Stomach (tissue), 9 donors: ENCODE measurements around the gene LLCFC1. TPM values are rescaled to one million over a fixed set of nuclear protein-coding genes. Genes with fewer than 3 reads are reported as not detected.
A peak's percentile ranks its signal among the peaks of the same experiment; 100 is the strongest.

Source experiments
- DNase-seq, 2 donors: peaks; one replicate each; pipeline versions ENCODE4 v3.0.0 to v3.0.0-alpha.2; 2013 to 2019
- H3K27ac ChIP-seq, 5 donors: fragments of 200-600 bp in 4 of 5; sonication (generic) in 4 of 5; one replicate each; pipeline ENCODE4 v1.5.1; 2013 to 2019; ENCODE audit warnings: mild to moderate bottlenecking in 1 of 5, moderate library complexity in 1 of 5
- H3K27me3 ChIP-seq, 3 donors: fragments of 200-600 bp; sonication (generic); one replicate each; pipeline ENCODE4 v1.5.1; 2017 to 2019; ENCODE audit warnings: mixed run types in 1 of 3
- H3K36me3 ChIP-seq, 4 donors: fragments of 200-600 bp; sonication (generic); 1 replicate in 3 of 4; 2 replicates in 1 of 4; pipeline ENCODE4 v1.5.1; 2016 to 2019
- H3K4me1 ChIP-seq, 4 donors: fragments of 200-600 bp; sonication (generic); one replicate each; pipeline ENCODE4 v1.5.1; 2016 to 2019
- H3K4me3 ChIP-seq, 4 donors: fragments of 200-600 bp; sonication (generic) in 3 of 4; one replicate each; pipeline ENCODE4 v1.5.1; 2016 to 2019; ENCODE audit warnings: mild to moderate bottlenecking in 1 of 4
- H3K9me3 ChIP-seq, 4 donors: fragments of 200-600 bp; sonication (generic); one replicate each; pipeline ENCODE4 v1.5.1; 2016 to 2019
- CTCF ChIP-seq, 7 experiments: fragments of 450-650 bp in 4 of 7; fragments of 200-600 bp in 3 of 7; sonication (generic) in 3 of 7; IDR thresholded peaks; one replicate each; pipeline ENCODE4 v1.5.1; 2016 to 2019; ENCODE audit warnings: antibody characterized with exemption in 7 of 7, control low read depth in 2 of 7, mild to moderate bottlenecking in 1 of 7
- EP300 ChIP-seq: sonication (generic); formaldehyde crosslinking; IDR thresholded peaks from one replicate; pipeline ENCODE4 v1.6.1; 2017; ENCODE audit warnings: antibody characterized with exemption
- POLR2A ChIP-seq, 4 donors: fragments of 450-650 bp; IDR thresholded peaks; one replicate each; pipeline ENCODE4 v1.6.1; 2016; ENCODE audit warnings: antibody characterized with exemption in 4 of 4, control low read depth in 2 of 4, mild to moderate bottlenecking in 1 of 4, moderate library complexity in 1 of 4
- POLR2AphosphoS5 ChIP-seq, 3 donors: sonication (generic); formaldehyde crosslinking; IDR thresholded peaks; one replicate each; pipeline ENCODE4 v1.6.1; 2016; ENCODE audit warnings: antibody characterized with exemption in 3 of 3
- WGBS, 5 donors: extraction: QIAGEN DNeasy Blood & Tissue Kit in 3 of 5; methylation state at CpG; one replicate each; pipeline versions ENCODE4 v1.1.5 to v1.1.7; 2013 to 2018; 5-methylcytosine and 5-hydroxymethylcytosine counted together
- intact Hi-C: fragments of 100-400 bp; cut with DNase I; formaldehyde crosslinking; loops from one replicate; pipeline ENCODE4 v1.15.1; 2023; ENCODE audit warnings: low total_unique reads
- polyA plus RNA-seq, 3 donors: library from polyadenylated mRNA; stranded (reverse); fragments of 200-250 nt; gene quantifications; one replicate each; pipeline ENCODE4 v1.2.3, GENCODE V29; 2013
- total RNA-seq, 5 donors: library from RNA; depleted of rRNA; stranded (reverse); fragments of >200 nt; gene quantifications; one replicate each; pipeline versions ENCODE4 v1.1.0 to v1.2.3, GENCODE V29; 2014 to 2016
- donor health status: healthy with polysubstance abuse.
- donor health status: Bipolar disorder and iron deficiency.
- donor health status: healthy.

Gene LLCFC1
- total and polyA plus RNA-seq, 8 donors = 0.18 TPM; not detected in 7

- WGBS, 5 donors = 87 to 95% (median 91%) methylated on average over 2 of the region's 2 CpGs
- H3K36me3 ChIP-seq = no peaks in the 10 kb centered on the region
- H3K4me1 ChIP-seq = no peaks in the 10 kb centered on the region
- intact Hi-C loops = no loop called here
- no peak for TF ChIP-seq EP300
- TF ChIP-seq CTCF (IDR thresholded peaks at IDR 0.05) = no peak
- no peak for TF ChIP-seq POLR2A (IDR thresholded peaks at IDR 0.05)
- TF ChIP-seq POLR2AphosphoS5 (IDR thresholded peaks at IDR 0.05) = no peak
- H3K9me3 ChIP-seq = no peaks in the 10 kb centered on the region
- H3K4me3 ChIP-seq = no peak overlapping the region
- no peak for DNase-seq
- peaks cover 0 to 10% (median 4%) of the 10 kb centered on the region in 3 donors for H3K27me3 ChIP-seq
- no peak overlapping the region for H3K27ac ChIP-seq
These were observed 24.7 kb downstream of the LLCFC1 start for GRCh38 chr7:142963993-142964392.

GRCh38 chr7:142964502-142965246, 25.4 kb downstream of the LLCFC1 start:
- DNase-seq = peak in 1 of 2 donors; percentile 24

GRCh38 chr7:142968229-142968628, 28.9 kb downstream of the LLCFC1 start:
- intact Hi-C loops = no loop called here
- TF ChIP-seq CTCF (IDR thresholded peaks at IDR 0.05) = no peak
- TF ChIP-seq POLR2A (IDR thresholded peaks at IDR 0.05) = no peak
- no peak for TF ChIP-seq EP300
- no peak for TF ChIP-seq POLR2AphosphoS5 (IDR thresholded peaks at IDR 0.05)
- Histone ChIP-seq H3K27ac (no peak overlapping the region), H3K4me1 (no peaks in the 10 kb centered on the region), H3K27me3 (peaks cover 0 to 10% (median 0%) of the 10 kb centered on the region in 3 donors), H3K36me3 (no peaks in the 10 kb centered on the region), H3K4me3 (no peak overlapping the region), H3K9me3 (no peaks in the 10 kb centered on the region)
- DNase-seq = no peak
- 76 to 85% (median 81%) methylated on average over 4 of the region's 4 CpGs for WGBS, 5 donors

More at GRCh38 chr7:142964502-142965246, 25.4 kb downstream of the LLCFC1 start:
- H3K4me3 ChIP-seq = no peak overlapping the region
- H3K36me3 ChIP-seq = no peaks in the 10 kb centered on the region
- intact Hi-C loops = no loop called here
- TF ChIP-seq CTCF (IDR thresholded peaks at IDR 0.05) = no peak
- no peak for TF ChIP-seq POLR2A (IDR thresholded peaks at IDR 0.05)
- TF ChIP-seq POLR2AphosphoS5 (IDR thresholded peaks at IDR 0.05) = no peak
- WGBS, 5 donors = 68 to 75% (median 72%) methylated on average over 6 of the region's 6 CpGs
- no peaks in the 10 kb centered on the region for H3K4me1 ChIP-seq
- H3K27ac ChIP-seq = no peak overlapping the region
- H3K27me3 ChIP-seq = peaks cover 0 to 10% (median 4%) of the 10 kb centered on the region in 3 donors
- no peaks in the 10 kb centered on the region for H3K9me3 ChIP-seq

GRCh38 chr7:142969183-142969582, 29.9 kb downstream of the LLCFC1 start:
- Histone ChIP-seq H3K27me3 (peaks cover 0 to 5% (median 0%) of the 10 kb centered on the region in 3 donors), H3K36me3 (no peaks in the 10 kb centered on the region), H3K4me1 (no peaks in the 10 kb centered on the region), H3K4me3 (no peak overlapping the region), H3K27ac (no peak overlapping the region), H3K9me3 (no peaks in the 10 kb centered on the region)
- TF ChIP-seq CTCF (IDR thresholded peaks at IDR 0.05) (no peak), POLR2A (IDR thresholded peaks at IDR 0.05) (no peak), EP300 (no peak), POLR2AphosphoS5 (IDR thresholded peaks at IDR 0.05) (no peak)
- WGBS, 5 donors = 17 to 35% (median 25%) methylated on average over 4 of the region's 4 CpGs
- intact Hi-C loops = no loop called here
- no peak for DNase-seq
